ENCODE data around the gene DNAJC15.

DNA sequence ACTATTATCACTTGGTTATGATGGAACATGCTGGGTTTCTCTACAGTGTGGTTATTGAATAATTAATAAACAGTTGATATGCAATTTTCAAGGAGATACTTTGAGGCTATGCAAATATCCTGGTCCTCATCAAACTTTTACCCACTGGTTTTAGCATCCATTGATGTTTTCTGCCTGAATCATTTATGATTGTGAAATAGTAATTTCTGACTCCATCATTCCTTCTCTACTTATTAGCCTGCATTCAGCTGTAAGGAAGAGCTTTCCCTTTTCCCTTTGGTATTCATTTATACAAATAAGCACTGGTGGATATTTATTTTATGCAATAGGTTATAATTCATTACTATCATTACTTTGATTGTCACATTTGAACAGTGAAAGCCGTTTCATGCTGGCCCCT, 13.9 kb upstream of the DNAJC15 start:
- TF ChIP-seq, protein P1, sequence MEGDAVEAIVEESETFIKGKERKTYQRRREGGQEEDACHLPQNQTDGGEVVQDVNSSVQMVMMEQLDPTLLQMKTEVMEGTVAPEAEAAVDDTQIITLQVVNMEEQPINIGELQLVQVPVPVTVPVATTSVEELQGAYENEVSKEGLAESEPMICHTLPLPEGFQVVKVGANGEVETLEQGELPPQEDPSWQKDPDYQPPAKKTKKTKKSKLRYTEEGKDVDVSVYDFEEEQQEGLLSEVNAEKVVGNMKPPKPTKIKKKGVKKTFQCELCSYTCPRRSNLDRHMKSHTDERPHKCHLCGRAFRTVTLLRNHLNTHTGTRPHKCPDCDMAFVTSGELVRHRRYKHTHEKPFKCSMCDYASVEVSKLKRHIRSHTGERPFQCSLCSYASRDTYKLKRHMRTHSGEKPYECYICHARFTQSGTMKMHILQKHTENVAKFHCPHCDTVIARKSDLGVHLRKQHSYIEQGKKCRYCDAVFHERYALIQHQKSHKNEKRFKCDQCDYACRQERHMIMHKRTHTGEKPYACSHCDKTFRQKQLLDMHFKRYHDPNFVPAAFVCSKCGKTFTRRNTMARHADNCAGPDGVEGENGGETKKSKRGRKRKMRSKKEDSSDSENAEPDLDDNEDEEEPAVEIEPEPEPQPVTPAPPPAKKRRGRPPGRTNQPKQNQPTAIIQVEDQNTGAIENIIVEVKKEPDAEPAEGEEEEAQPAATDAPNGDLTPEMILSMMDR (IDR thresholded peaks at IDR 0.05) = no peak
- TF ChIP-seq POLR2A (IDR thresholded peaks at IDR 0.05) = no peak
- no peak for TF ChIP-seq POLR2AphosphoS5 (IDR thresholded peaks at IDR 0.05)
